Measurements from ENCODE around the gene ERBB3. TPM values are rescaled to one million over a fixed set of nuclear protein-coding genes. Genes with fewer than 3 reads are reported as not detected.
A peak's percentile ranks its signal among the peaks of the same experiment; 100 is the strongest.

The ERBB3 gene
- total RNA-seq, 1 experiment from 2014 or later = 56.5 TPM

DNA sequence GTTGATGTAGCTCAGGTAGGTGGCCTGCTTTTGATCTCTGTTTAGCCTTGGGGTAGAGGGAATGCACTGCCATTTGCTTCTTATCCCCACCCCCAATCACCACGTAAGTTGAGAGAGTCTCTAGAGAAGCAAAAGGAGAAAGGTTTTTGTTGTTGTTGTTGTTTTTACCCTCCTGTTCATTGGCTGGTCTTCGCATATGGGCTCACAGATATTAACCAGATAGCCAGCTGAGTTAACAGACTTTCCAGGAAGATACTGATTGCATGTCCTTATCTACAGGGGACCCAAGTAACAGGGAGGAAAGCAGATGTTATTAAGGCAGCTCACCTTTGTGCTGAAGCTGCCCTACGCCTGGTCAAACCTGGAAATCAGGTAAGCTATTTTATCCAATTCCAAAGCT, 27.3 kb downstream of the ERBB3 start:
- peaks cover 8% of the 10 kb centered on the region; the same call in 1 of the 2 replicates for H3K4me1 ChIP-seq (ENCODE audit: insufficient read depth, low read length)
- no peak overlapping the region for H4K5ac ChIP-seq (ENCODE audit: insufficient read length, low read depth, low read length)
- H3K36me3 Mint-ChIP-seq (ENCODE audit: insufficient read depth in 1 of 3, low read depth in 3 of 3) = peaks cover 49 to 85% (median 67%) of the 10 kb centered on the region in 3 experiments
- no CpG with 5 or more reads among the region's 3 CpGs for WGBS (ENCODE audit: extremely low coverage, insufficient read length, low lambda C conversion rate)
- H3K4me3 Mint-ChIP-seq = peak overlapping the region in 1 of 2 experiments; percentile 52; a peak in 1 of 5 replicates
- H4K8ac ChIP-seq (replicated peaks; ENCODE audit: insufficient read length, low read depth, low read length) = no peak overlapping the region
- no peak overlapping the region; a peak in 1 of 7 replicates for H3K27ac Mint-ChIP-seq
- H4K91ac ChIP-seq (ENCODE audit: insufficient read length, low read depth, low read length) = no peak overlapping the region
- peaks cover 17% of the 10 kb centered on the region; the same call in 1 of the 2 replicates for H3K79me2 ChIP-seq (ENCODE audit: insufficient read depth, low read length)
- H3K9ac ChIP-seq (ENCODE audit: extremely low read depth, insufficient read length, low read length) = no peak overlapping the region
- H2BK120ac ChIP-seq (ENCODE audit: low read depth, low read length, poor library complexity, severe bottlenecking) = no peak overlapping the region
- DNase-seq = no peak
- no peak overlapping the region for H3K23ac ChIP-seq (ENCODE audit: insufficient read length, low read depth, low read length)
- H4K20me1 ChIP-seq (ENCODE audit: control insufficient read depth, insufficient read depth, insufficient read length) = no peaks in the 10 kb centered on the region
- H2BK5ac ChIP-seq (ENCODE audit: insufficient read length, low read length) = no peak overlapping the region
- no peak overlapping the region for H2BK20ac ChIP-seq (ENCODE audit: low read depth, low read length, poor library complexity, severe bottlenecking)
- H3K23me2 ChIP-seq (ENCODE audit: insufficient read length, low read depth, low read length, poor library complexity, severe bottlenecking) = peaks cover 8% of the 10 kb centered on the region
- no peak overlapping the region for H3K14ac ChIP-seq (ENCODE audit: insufficient read depth, low read length)
- H2AFZ ChIP-seq (ENCODE audit: low read length) = no peak overlapping the region
- no peaks in the 10 kb centered on the region; the same call in 1 of the 2 replicates for H3K27me3 Mint-ChIP-seq (ENCODE audit: low read depth)
- no peak overlapping the region for H2AK5ac ChIP-seq (ENCODE audit: insufficient read length, low read length)
- no peaks in the 10 kb centered on the region for H3K9me3 ChIP-seq (ENCODE audit: control insufficient read depth, low read depth, low read length)
- H3K4me2 ChIP-seq (ENCODE audit: insufficient read depth, insufficient read length, low read length) = no peak overlapping the region
- H2BK12ac ChIP-seq (ENCODE audit: insufficient read length, low read depth, low read length) = no peak overlapping the region
- H3T11ph ChIP-seq (ENCODE audit: low read length) = no peak overlapping the region
- TF ChIP-seq, protein P1, sequence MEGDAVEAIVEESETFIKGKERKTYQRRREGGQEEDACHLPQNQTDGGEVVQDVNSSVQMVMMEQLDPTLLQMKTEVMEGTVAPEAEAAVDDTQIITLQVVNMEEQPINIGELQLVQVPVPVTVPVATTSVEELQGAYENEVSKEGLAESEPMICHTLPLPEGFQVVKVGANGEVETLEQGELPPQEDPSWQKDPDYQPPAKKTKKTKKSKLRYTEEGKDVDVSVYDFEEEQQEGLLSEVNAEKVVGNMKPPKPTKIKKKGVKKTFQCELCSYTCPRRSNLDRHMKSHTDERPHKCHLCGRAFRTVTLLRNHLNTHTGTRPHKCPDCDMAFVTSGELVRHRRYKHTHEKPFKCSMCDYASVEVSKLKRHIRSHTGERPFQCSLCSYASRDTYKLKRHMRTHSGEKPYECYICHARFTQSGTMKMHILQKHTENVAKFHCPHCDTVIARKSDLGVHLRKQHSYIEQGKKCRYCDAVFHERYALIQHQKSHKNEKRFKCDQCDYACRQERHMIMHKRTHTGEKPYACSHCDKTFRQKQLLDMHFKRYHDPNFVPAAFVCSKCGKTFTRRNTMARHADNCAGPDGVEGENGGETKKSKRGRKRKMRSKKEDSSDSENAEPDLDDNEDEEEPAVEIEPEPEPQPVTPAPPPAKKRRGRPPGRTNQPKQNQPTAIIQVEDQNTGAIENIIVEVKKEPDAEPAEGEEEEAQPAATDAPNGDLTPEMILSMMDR (conservative IDR thresholded peaks at IDR 0.05) = no peak
- H3K9me3 Mint-ChIP-seq = peaks cover 0 to 3% of the 10 kb centered on the region in 2 experiments; a peak in 1 of 5 replicates
- no peak overlapping the region for H2BK15ac ChIP-seq (ENCODE audit: low read depth, low read length)
- H3K18ac ChIP-seq (ENCODE audit: insufficient read length, low read depth, low read length) = no peak overlapping the region
- no peak overlapping the region for H3K27ac ChIP-seq (ENCODE audit: insufficient read length, low read depth, low read length)
- H3K4me1 Mint-ChIP-seq = peaks cover 22 to 27% of the 10 kb centered on the region in 2 experiments
- no peaks in the 10 kb centered on the region for H3K79me1 ChIP-seq (ENCODE audit: insufficient read depth, low read depth, low read length, poor library complexity, severe bottlenecking)
- H3K27me3 ChIP-seq (ENCODE audit: insufficient read depth, low read length) = no peaks in the 10 kb centered on the region
- no peak overlapping the region for H3K56ac ChIP-seq (ENCODE audit: insufficient read length, low read depth, low read length)
- H3K4ac ChIP-seq (ENCODE audit: low read depth, low read length) = no peak overlapping the region
